Heart left ventricle (tissue), 16 donors: ENCODE data around the gene NINJ2. TPM values are rescaled to one million over a fixed set of nuclear protein-coding genes. Genes with fewer than 3 reads are reported as not detected.

ENCODE experiments used
- ATAC-seq, 4 donors: fragments of 200-7000 bp; cut with Tn5 transposase; one replicate each; pipeline ENCODE4 v1.9.1; 2020 to 2022; ENCODE audit warnings: moderate library complexity in 4 of 4, mild to moderate bottlenecking in 3 of 4, moderate number of reproducible peaks in 1 of 4
- DNase-seq, 5 donors: peaks; one replicate each; pipeline ENCODE4 v3.0.0-alpha.2; 2020
- H3K27ac ChIP-seq, 12 donors: fragments of 200-600 bp; sonication (generic) in 4 of 12; one replicate each; pipeline versions ENCODE4 v1.5.0 to v1.8.0; 2016 to 2022; ENCODE audit warnings: mild to moderate bottlenecking in 2 of 12
- H3K27me3 ChIP-seq, 9 donors: fragments of 200-600 bp; sonication (generic) in 2 of 9; one replicate each; pipeline versions ENCODE4 v1.5.1 to v1.8.0; 2016 to 2022; ENCODE audit warnings: mild to moderate bottlenecking in 3 of 9
- H3K36me3 ChIP-seq, 9 donors: fragments of 200-600 bp; sonication (generic) in 2 of 9; one replicate each; pipeline versions ENCODE4 v1.5.0 to v1.8.0; 2018 to 2022; ENCODE audit warnings: mild to moderate bottlenecking in 2 of 9
- H3K4me1 ChIP-seq, 12 donors: fragments of 200-600 bp; sonication (generic) in 4 of 12; one replicate each; pipeline versions ENCODE4 v1.5.0 to v1.8.0; 2016 to 2022; ENCODE audit warnings: mild to moderate bottlenecking in 3 of 12
- H3K4me3 ChIP-seq, 12 donors: fragments of 200-600 bp; sonication (generic) in 4 of 12; one replicate each; pipeline versions ENCODE4 v1.5.0 to v1.8.0; 2017 to 2022; ENCODE audit warnings: mild to moderate bottlenecking in 9 of 12, moderate library complexity in 4 of 12
- H3K9me3 ChIP-seq, 12 donors: fragments of 200-600 bp; sonication (generic) in 4 of 12; one replicate each; pipeline versions ENCODE4 v1.5.0 to v1.8.0; 2016 to 2022; ENCODE audit warnings: mild to moderate bottlenecking in 1 of 12
- CTCF ChIP-seq, 12 donors: fragments of 200-600 bp; sonication (generic) in 4 of 12; IDR thresholded peaks; one replicate each; pipeline versions ENCODE4 v1.5.0 to v1.8.0; 2018 to 2022; ENCODE audit warnings: antibody characterized with exemption in 12 of 12, mild to moderate bottlenecking in 5 of 12
- POLR2A ChIP-seq, 2 donors: fragments of 450-650 bp; IDR thresholded peaks; one replicate each; pipeline ENCODE4 v1.6.1; 2017; ENCODE audit warnings: antibody characterized with exemption in 2 of 2, mild to moderate bottlenecking in 2 of 2, moderate library complexity in 2 of 2
- WGBS, 4 donors: extraction: QIAGEN DNeasy Blood & Tissue Kit in 2 of 4; methylation state at CpG; one replicate each; pipeline versions ENCODE4 v1.1.5 to v1.1.7; 2013 to 2018; 5-methylcytosine and 5-hydroxymethylcytosine counted together
- intact Hi-C, 10 donors: fragments of 100-400 bp; cut with DNase I; formaldehyde crosslinking; loops; one replicate each; pipeline versions ENCODE4 v1.11.1 to v1.14.2; 2022
- polyA plus RNA-seq, 2 donors: library from polyadenylated mRNA; stranded (reverse); fragments of 200-250 nt; gene quantifications; one replicate each; pipeline ENCODE4 v1.2.3, GENCODE V29; 2013
- total RNA-seq, 9 donors: library from RNA; depleted of rRNA in 2 of 9; stranded (reverse); fragments of >200 nt in 2 of 9; fragmentation: NEBNext Ultra II Directional in 3 of 9; extraction: Animal tissue kit (Norgen Biotek cat#: 25700) in 3 of 9; gene quantifications; one replicate each; pipeline versions ENCODE4 v1.1.0 to v1.2.4, GENCODE V29; 2016 to 2023
- donor health status: ischemic (EF 13 %, LVEDD 7.1; RV severe dilation, severe dysfunction).
- donor health status: healthy with polysubstance abuse.
- donor health status: DM: no; HTN: yes; CAD: no.
- donor health status: DM: no; HTN: no; CAD: no.
- donor health status: ischemic (EF 25% LVEDD 6.9; RV normal size, moderate dysfunction).
- donor health status: ischemic (EF 25% LVEDD 5.7; RV mildly dilated, moderate dysfunction).
- donor health status: healthy.
- donor health status: DM: yes; HTN: yes; CAD: no.
- donor health status: ischemic (EF 35%, LVEDD 5.7; RV mildly dilated, moderate dysfunction).
- donor health status: nonischemic (EF 11% LVEDD 7.7; RV severe dilation, severe dysfunction).
- donor health status: DM: yes; HTN: yes; CAD: no.
- donor health status: PGD.
- donor health status: ischemic (EF 29% LVEDD 5.4; RV normal size, mild dysfunction).
- donor health status: nonischemic (EF 23%, LVEDD 6.1; RV moderate dilation, normal function).

Gene NINJ2
- total and polyA plus RNA-seq, 11 donors, result 2.8 to 15.0 (median 5.2) TPM

- TF ChIP-seq CTCF (IDR thresholded peaks at IDR 0.05) (no peak), POLR2A (IDR thresholded peaks at IDR 0.05) (no peak)
- H3K36me3 ChIP-seq, result peaks cover 0 to 4% (median 0%) of the 10 kb centered on the region in 9 donors
- peaks cover 0 to 49% (median 30%) of the 10 kb centered on the region in 12 donors for H3K4me1 ChIP-seq
- peaks cover 0 to 10% (median 6%) of the 10 kb centered on the region in 9 donors for H3K27me3 ChIP-seq
- intact Hi-C loops, result loop anchor here in 1 of 10 donors (10.0 kb wide), 1 partner anchor 48 kb away; no protein-coding TSS in a partner anchor
- peak overlapping the region in 8 of 12 donors; percentile 8 to 70 (median 54) for H3K27ac ChIP-seq
- WGBS, 4 donors, result 37 to 51% (median 44%) methylated on average over 7 to 8 of the region's 8 CpGs
- peak in 3 of 4 donors; percentile 21 to 66 (median 32) for ATAC-seq
- H3K4me3 ChIP-seq, result no peak overlapping the region
- peak in 2 of 5 donors; percentile 35 to 50 for DNase-seq
- H3K9me3 ChIP-seq, result no peaks in the 10 kb centered on the region
Measured at GRCh38 chr12:542395-543113, 120.7 kb downstream of the NINJ2 start.

DNA sequence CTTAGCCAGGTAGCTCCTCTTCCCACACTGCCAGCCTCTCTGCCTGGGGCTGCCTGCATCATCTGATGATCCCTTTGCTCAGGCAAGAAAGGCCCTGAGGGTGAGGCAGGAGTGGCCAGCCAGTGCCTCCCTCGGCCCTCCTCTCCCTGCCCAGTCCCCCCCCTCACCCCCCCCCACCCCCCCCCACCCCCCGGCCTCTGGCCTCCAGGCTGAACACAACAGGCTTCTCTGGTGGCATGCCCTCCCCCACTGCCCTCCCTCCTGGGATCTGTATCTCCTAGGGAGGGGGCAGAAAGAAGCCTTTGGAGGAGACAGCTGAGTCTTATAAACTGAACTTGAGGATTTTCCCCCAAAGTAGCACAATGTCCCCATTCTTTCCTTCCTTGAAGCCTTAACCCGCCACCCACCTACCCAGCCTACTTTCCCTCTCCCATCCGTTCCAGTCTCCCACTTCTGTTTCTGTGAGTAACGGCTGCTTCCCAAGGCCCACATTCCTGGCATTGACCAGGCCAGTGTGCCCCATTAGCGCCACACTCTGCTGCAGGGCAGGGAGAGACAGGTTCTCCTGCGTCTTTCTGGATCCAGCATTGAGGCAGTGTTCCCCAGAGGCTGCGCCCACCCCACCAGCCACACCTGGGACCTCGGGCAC is 121.4 kb downstream of the NINJ2 start:
- Histone ChIP-seq H3K36me3 (peaks cover 0 to 7% (median 0%) of the 10 kb centered on the region in 9 donors), H3K9me3 (no peaks in the 10 kb centered on the region), H3K4me3 (no peak overlapping the region), H3K27me3 (peaks cover 0 to 6% (median 6%) of the 10 kb centered on the region in 9 donors), H3K27ac (peak overlapping the region in 8 of 12 donors; percentile 8 to 70 (median 60)), H3K4me1 (peaks cover 0 to 43% (median 25%) of the 10 kb centered on the region in 12 donors)
- TF ChIP-seq CTCF (IDR thresholded peaks at IDR 0.05) (no peak), POLR2A (IDR thresholded peaks at IDR 0.05) (no peak)
- DNase-seq (peak in 1 of 5 donors; percentile 26), ATAC-seq (peak in 3 of 4 donors; percentile 14 to 36 (median 27))
- 47 to 56% (median 51%) methylated on average over 8 to 9 of the region's 9 CpGs for WGBS, 4 donors
- intact Hi-C loops, result loop anchor here in 2 of 10 donors (2.0 to 10.0 kb wide), 2 partner anchors 47 to 87 kb away; no protein-coding TSS in a partner anchor

DNA sequence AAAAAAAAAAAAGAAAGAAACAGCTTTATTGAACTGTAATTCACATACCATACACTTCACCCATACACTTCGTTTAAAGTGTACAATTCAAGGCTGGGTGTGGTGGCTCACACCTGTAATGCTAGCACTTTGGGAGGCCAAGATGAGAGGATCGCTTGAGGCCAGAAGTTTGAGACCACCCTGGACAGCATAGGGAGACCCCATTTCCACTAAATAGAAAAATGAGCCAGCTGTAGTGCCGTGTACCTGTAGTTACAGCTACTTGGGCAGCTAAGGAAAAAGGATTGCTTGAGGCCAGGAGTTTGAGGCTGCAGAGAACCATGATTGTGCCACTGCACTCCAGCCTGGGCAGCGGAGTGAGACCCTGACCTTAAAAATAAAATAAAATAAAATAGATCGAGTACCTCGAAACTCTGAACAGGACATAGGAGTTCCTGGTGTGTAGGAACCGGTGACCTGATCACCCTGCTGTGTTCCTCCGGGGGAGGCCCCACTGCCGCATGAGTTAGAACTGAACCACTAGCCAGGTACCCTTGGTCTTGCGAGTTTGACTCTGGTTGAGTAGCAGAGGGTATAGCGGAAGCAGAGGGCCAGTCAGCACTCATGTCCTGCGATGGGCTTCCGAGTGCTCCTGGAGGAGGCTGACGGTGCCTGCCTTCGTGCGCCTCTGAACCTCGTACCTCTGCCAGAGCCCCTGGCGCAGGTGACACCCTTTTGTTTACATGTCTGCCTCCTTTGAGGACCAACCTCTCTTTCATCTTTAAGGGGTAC is 123.5 kb downstream of the NINJ2 start:
- TF ChIP-seq CTCF (IDR thresholded peaks at IDR 0.05) (no peak), POLR2A (IDR thresholded peaks at IDR 0.05) (no peak)
- H3K27me3 ChIP-seq, result no peaks in the 10 kb centered on the region
- DNase-seq, result no peak
- WGBS, 4 donors, result 91 to 94% (median 92%) methylated on average over 18 of the region's 18 CpGs
- H3K27ac ChIP-seq, result peak overlapping the region in 1 of 12 donors; percentile 40
- no peaks in the 10 kb centered on the region for H3K9me3 ChIP-seq
- H3K4me3 ChIP-seq, result no peak overlapping the region
- H3K36me3 ChIP-seq, result peaks cover 0 to 10% (median 0%) of the 10 kb centered on the region in 9 donors
- peaks cover 0 to 40% (median 24%) of the 10 kb centered on the region in 12 donors for H3K4me1 ChIP-seq
- intact Hi-C loops, result loop anchor here in 2 of 10 donors (2.0 to 10.0 kb wide), 2 partner anchors 45 to 85 kb away; no protein-coding TSS in a partner anchor
- no peak for ATAC-seq
